GM10266 (cell line): ENCODE measurements around the gene TTYH3.

Source experiments
- DNase-seq: peaks from one replicate; pipeline ENCODE4 v3.0.0; 2012; ENCODE audit errors: extremely low spot score
- TF ChIP-seq, protein P1 (sequence below): IDR thresholded peaks from 2 replicates; pipeline ENCODE4 v1.5.1; 2012; ENCODE audit warnings: mild to moderate bottlenecking, low read depth; ENCODE audit not compliant: control insufficient read depth, insufficient read depth; ENCODE audit errors: missing control alignments

TTYH3 gene

DNA sequence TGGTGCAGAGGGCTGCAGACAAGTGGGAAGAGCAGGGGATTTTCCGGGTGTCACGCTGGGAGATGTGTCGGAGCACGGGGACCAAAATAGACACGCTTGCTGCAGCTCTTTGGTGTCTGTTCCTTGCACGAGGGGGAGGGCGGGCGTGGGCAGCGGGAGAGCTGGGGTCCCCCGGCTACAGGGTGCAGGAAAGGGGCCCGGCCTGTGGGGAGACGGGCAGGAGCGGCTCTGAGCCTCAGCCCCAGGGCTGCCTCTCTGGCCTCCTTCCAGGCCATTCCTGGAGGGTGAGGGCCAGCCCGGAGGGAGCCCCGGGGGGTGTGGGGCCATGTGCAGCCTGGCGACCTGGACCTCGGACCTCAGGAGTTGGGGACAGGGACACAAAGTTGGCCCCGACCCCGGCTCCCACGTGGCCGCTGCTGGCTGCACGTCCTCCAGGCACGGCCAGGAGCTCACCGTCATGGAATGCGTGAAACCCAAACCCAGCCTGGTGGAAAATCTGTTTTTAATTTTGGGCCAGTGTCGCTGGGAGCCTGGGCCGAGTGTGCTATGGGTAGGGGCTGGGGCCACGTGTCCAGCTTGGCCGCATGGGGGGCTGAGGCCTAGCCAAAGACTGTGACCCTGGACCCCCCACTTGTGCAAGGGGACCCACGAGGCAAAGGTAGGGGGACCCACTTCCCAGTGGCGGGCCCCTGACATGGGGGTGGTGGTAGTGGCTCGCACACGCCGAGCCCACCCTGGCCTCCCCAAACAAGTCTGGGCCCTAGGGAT, 6.6 kb downstream of the TTYH3 start:
- no peak for DNase-seq
- TF ChIP-seq, protein P1, sequence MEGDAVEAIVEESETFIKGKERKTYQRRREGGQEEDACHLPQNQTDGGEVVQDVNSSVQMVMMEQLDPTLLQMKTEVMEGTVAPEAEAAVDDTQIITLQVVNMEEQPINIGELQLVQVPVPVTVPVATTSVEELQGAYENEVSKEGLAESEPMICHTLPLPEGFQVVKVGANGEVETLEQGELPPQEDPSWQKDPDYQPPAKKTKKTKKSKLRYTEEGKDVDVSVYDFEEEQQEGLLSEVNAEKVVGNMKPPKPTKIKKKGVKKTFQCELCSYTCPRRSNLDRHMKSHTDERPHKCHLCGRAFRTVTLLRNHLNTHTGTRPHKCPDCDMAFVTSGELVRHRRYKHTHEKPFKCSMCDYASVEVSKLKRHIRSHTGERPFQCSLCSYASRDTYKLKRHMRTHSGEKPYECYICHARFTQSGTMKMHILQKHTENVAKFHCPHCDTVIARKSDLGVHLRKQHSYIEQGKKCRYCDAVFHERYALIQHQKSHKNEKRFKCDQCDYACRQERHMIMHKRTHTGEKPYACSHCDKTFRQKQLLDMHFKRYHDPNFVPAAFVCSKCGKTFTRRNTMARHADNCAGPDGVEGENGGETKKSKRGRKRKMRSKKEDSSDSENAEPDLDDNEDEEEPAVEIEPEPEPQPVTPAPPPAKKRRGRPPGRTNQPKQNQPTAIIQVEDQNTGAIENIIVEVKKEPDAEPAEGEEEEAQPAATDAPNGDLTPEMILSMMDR, result no peak

DNA sequence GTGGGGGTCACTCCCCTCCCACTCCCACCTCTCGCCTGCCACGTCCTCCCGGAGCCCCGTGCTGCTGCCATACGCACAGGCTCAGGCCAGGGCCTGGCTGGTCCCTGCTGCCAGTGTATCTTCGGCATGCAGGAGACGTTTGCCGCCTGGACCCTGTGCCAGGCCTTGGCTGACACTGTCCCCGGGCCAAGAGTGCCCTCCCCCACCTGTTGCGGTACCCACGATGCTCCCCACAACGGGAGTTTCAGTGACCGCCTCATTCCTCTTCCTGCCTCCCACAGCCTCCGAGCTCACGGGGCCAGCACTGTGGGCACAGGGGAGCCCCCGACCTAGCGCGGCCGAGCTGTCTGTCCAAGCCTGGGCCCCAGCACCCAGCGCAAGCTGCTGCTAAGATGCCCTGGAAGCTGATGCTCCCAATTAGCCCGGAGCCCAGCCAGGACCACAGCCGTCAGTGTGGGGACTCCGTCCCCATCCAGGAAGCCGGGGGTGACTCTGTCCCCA, 7.4 kb downstream of the TTYH3 start:
- no peak for DNase-seq
- TF ChIP-seq, protein P1, result no peak

DNA sequence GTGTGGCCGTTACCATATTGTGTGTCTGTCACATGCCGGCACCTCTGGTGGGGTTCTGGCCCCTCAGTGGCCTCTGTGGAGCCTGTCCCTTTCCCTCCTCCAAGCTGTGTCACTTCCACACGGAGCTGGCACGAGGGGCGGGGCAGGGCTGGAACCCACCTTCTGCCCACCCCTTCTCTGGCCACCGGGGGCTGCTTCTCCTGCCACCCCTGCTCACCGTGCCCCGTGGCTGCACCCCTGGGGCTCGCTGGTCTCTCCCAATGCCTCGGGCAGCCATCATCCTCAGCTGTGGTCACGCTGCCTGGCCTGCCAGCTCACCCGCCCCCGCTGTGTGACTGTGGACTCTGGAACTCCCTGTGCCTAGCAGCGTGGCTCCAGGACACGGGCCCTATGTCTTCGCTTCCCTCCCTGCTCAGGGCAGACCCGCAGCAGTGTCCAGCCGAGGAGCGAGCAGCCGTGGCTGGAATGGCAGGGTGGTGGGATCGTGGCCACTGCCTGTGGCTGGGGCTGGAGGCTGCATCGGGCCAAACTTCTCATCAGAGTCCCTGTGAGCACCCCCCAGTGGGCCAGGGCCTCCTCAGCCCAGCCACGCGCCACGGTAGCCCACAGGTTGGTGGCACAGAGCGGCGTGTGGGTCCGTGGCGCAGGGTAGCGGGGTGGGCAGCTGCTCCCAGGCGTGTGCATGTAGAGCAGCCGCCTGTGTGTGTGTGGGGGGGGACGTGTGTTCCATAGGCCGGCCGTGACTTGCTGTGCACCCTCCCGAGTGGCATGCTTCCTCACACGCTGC, 8.1 kb downstream of the TTYH3 start:
- TF ChIP-seq, protein P1, result no peak

DNA sequence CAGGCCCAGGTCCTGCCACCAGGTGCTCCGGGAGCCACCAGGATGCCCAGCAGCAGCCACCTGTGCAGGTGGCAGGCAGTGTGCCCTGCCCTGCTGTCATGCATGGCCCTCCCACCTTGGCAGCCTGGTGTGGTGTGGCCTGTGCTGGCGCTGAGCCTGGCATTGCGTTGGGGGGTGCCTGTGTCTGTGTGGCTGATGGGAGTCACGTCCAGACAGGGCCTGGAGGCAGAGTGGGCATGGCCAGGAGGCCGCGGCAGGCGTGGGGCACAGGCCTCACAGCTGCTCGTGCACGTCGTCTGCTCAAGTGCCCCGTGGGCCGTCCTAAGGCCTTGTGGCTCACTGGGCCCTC, 8.7 kb downstream of the TTYH3 start:
- no peak for DNase-seq
- TF ChIP-seq, protein P1, result no peak

More for the DNA sequence above, 8.1 kb downstream of the TTYH3 start:
- DNase-seq, result no peak

DNA sequence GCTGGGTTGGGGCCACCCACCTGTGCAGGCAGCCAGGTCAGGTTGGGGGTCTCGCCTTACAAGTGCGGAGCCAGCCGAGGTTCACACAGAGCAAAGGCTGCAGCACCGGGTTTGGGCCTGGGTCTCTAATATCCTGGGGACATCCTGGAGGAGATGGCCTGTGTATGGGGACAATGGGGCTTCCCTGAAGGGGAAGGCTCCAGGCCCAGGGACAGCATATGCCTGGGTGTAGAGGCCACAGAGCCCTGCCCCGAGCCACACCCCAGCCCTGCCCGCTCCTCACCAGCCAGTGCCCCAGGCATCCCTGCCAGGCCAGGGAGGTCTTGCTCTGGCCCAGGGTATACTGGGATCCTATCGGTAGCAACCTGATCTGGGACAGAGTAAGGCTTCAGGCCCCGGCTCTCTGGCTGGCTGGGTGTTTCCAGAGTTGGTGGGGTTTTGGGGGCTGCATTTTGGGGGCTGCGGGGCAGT, 9.1 kb downstream of the TTYH3 start:
- TF ChIP-seq, protein P1, result no peak
- no peak for DNase-seq

DNA sequence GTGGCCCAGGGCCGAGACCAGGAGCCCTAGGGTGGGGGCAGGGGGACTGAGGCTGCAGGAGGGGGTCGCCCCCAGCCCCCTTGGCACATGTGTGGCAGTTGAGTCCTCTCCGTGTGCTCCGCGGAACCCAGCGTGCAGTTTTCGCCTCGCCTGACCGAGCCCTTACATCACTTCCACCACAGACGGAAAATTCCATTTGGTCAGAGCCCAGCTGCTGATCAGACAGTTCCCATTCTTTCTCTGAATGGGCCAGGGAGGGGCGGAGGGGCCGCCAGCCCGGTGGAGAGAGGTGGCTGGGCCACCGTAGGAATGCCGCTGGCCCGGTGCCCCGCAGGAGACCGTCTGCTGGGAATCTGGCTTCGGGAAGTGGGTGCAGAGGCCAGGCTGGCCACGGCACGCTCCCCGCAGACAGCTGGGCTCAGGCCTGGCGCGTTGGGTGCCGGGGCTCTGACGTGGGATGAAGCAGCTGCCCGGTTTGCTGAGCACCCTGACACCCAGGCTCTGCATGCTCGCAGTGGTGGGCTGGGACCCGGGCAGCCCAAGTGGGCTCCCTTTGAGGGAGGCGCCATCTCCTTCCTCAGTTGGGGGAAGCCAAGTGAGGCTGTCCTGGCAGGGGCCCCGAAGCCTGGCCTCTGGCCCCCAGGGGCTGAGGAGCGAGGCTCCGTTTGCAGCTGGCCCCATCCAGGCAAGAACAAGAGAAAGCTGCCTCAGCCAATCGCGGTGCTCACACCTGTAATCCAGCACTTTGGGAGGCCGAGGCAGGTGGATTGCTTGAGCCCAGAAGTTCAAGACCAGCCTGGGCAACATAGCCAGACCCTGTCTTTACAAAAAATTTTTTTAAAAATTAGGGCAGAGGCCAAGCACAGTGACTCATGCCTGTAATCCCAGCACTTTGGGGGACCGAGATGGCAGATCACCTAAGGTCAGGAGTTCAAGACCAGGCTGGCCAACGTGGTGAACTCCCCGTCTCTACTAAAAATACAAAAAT, 9.9 kb downstream of the TTYH3 start:
- TF ChIP-seq, protein P1, result no peak
- peak; percentile 84 for DNase-seq
